Activated CD4-positive, alpha-beta T cell treated with anti-CD3 and anti-CD28 coated beads, Interleukin-2, amount 50 U/mL, for 4 hours (primary cell): Measurements from ENCODE around the gene NEDD9.

Source experiments
- DNase-seq, 2 experiments: peaks; one replicate each; pipeline ENCODE4 v3.0.0-alpha.2; 2020

Gene NEDD9

GRCh38 chr6:11217360-11218101, 14.9 kb downstream of the NEDD9 start:
- DNase-seq: no peak

DNA sequence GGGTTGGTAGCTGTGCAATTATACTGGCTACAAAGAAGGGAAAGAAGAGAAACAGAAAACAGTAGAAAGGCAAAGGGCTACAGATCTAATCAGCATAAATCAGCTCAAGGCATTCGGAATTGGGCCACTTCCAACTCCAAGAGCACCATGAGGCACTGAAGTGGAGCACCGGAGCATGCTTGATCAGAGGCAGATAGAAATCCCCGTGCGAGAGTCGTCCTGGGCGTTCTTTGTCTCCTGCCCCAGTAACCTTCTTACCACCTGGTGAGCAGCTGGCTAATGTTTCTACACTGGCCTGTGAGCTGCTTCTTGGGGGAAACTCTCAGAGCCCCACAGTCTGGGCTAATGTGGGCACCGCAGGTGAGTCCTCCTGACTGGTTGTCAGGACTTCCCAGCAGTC, 16.7 kb downstream of the NEDD9 start:
- no peak for DNase-seq

GRCh38 chr6:11214901-11215300, 17.6 kb downstream of the NEDD9 start:
- DNase-seq: no peak

GRCh38 chr6:11214084-11214833, 18.2 kb downstream of the NEDD9 start:
- DNase-seq: no peak

DNA sequence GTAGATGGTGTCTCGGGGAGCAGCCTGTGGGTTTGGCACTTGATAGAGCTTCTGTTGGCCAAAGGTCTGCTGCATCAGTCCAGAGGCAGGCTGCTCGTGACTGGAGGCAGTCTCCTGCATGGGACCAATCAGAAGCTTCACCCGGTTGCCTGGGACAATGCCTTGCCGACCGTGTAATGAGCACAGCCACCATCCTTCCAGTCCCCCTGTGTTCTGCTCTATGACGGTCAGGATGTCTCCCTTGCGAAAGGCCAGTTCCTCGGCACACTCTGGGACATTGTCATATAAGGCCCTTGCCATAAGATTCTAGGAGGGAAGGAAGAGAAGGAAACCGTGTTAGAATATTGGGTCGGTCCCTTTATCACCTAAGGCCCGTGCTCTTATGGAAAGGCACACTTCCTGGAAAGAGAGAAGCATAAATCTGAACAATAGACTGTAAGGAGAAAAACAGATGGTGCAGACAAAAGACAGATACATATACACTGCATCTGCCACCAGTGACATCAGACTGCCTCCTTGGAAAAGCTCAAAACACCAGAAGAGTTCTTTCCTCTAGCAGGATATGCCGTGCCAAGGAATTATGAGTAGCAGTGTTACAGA, 18.9 kb downstream of the NEDD9 start:
- DNase-seq: no peak

DNA sequence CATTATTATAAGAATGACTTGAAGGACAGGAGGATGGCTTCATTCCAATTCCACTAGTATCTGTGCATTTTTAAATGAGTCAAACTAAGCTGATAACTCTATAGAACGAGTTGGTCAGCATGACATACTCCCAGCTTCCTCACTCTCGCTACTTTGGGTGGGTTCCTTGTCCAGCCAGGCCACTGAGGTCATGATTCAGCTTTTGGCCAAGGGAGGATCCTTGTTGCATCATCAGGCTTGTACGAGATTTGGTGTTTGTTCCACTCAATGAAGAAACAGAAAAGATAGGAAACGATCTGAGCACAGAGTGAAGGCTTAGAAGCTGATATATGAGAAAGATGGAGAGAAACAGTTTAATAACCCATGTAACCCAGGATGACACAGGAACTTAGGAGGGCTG, 19.8 kb downstream of the NEDD9 start:
- DNase-seq: no peak

- no peak for DNase-seq
Measured at GRCh38 chr6:11211254-11211653, 21.2 kb downstream of the NEDD9 start.

GRCh38 chr6:11210386-11211138, 21.9 kb downstream of the NEDD9 start:
- DNase-seq: no peak

DNA sequence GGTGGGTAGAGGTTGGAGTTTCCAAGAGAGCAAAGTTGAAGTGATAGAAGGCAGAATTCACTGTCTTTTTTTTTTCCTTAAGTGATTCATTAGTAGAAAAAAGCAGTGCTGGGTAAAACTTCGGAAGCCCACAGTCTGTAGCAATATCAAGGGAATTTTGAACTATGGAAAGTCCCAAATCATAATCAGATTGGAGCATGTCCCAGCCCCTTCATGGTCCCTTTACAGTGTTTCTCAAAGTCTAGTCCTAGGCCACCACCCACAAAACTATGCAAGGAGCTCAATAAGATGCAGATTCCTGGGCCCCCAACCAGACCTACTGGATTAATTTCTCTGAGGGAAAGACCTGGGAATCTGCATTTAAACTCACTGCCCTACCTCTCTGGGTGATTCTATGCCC, 22.6 kb downstream of the NEDD9 start:
- DNase-seq: no peak

DNA sequence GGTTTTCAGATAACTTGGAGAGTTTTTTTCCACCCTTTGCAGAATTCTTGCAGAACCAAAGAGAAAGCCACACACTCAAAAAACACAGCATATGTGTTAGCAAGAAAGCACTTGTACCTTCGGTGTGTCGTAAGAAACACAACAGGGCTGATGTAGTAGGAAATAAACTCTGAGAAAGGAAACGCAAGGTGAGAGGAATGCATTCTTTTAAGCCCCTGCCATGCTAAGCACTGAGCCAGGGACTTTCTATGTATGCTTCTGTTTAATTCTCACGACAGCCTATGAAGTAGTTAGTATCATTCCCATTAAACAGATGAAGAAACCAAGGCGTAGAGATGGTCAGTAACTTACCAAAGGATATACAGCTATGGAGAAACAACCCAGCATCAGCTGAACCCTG, 23.1 kb downstream of the NEDD9 start:
- DNase-seq: no peak

- no peak for DNase-seq
Measured at GRCh38 chr6:11208854-11209253, 23.6 kb downstream of the NEDD9 start.

DNA sequence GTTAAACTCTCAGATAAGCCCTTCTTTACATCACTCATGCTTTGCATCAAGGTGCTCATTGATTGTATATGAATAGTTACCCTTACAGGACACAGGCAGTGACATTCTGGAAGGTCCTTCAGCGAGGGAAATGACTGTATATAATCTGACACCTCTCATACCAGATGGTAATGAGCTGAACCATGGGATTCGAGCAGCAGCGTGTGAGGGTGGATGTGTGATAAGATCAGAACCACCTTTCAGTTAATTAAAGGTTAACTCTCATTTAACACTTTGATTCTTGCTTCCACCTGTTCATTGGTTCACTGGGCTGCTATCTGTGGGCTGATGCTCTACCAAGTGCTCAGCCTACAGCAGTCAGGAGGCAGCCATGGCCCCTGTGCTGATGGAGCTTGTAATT, 24.2 kb downstream of the NEDD9 start:
- DNase-seq: no peak

GRCh38 chr6:11207199-11207968, 25.1 kb downstream of the NEDD9 start:
- no peak for DNase-seq

DNA sequence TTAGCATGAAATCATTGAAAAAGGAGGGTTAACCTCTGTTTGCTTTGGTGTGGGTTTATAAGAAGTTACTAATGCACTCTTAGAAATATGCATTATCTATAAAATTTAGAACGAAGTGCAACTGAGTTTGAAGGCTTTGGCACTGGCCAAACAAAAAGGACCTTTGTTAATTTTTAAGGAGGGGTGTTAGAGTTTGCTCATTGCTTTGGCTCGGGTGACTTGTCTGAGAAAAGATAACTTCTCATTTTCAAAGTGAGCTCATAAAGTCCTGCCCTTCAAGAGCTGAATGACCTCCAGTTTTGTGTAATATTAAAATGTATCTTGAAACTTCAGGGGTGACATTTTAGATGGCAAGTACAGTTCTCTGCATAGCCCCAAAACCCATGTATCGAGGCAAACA, 25.9 kb downstream of the NEDD9 start:
- DNase-seq: no peak

- no peak for DNase-seq
Measured at GRCh38 chr6:11204794-11205366, 27.6 kb downstream of the NEDD9 start.

GRCh38 chr6:11204005-11204399, 28.5 kb downstream of the NEDD9 start:
- no peak for DNase-seq

DNA sequence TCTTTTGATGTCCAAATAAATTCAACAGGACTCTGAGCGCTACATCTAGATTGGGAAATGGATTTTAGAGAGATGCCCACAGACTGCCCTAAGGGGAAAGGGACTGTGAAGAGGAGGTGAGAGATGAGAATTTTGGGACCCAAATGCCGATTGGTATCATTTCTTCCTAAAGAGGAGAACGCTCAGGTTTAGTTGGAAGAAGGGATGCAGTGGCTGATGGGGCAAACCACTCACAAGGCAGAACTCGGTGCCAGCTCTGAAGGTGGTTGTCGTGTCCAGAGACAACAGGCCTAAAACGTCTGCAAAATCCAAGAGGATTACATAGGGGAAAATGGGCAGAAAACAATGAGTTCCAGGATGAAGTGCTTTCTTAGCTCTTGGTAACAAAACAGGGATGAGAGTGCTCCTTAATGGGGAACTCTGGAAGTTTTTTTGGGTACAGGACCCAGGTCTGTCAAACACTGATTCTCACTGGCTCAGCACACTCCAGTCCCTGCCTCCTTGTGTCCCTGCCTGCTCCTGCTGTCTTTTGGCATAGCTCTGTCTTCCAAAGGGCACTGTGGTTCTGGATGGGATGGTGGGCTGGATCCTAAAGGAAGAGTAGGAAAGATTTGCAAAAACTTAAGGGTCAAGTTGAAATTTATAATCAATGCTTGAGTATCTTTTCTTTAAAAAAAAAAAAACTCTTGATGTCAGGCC, 29.0 kb downstream of the NEDD9 start:
- DNase-seq: no peak

DNA sequence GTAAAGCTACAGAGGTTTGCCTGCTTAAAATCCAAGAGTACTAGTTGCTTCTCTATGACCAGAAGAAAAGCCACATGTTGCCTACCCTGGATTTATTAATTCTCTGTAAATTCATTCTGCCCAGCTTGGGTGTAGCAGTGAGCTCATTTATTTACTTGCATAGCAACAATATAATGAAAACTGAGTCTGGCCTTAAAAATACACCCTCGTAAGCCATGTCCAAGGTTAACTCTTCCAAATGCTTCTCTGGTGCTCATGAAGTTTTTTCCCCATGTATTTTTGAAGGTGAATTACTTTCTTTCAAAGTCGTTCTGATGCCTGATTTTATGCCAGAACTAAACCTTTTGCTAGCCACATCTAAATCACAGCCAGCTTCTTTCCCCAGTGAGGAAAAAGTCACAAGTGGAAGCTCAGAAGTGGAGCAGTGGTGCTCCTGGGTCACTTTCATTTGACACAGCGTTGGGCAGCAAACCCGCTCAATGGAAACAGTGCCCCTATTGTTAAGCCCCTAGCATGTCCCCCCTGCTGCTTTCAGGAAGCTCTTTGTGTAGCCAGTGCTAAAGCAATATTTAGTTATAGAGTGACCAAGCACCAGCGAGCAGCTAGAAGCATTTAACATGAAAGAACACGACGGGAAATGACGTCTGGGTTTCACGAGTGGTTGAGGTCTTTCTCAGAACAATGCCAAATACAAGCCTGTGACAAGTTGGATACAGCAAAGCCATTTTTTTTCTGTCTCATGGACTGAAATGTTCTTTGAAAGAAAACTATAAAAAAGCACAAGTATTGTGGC, 29.8 kb downstream of the NEDD9 start:
- no peak for DNase-seq

GRCh38 chr6:11201772-11202512, 30.5 kb downstream of the NEDD9 start:
- DNase-seq: no peak

GRCh38 chr6:11201015-11201414, 31.5 kb downstream of the NEDD9 start:
- DNase-seq: no peak
